Spleen (tissue), 7 donors: Measurements from ENCODE around the gene ALMS1.

ENCODE experiments used
- CTCF ChIP-seq, 11 experiments: fragments of 200-600 bp in 7 of 11; fragments of 450-650 bp in 4 of 11; sonication (generic) in 4 of 11; IDR thresholded peaks in 8 of 11; conservative IDR thresholded peaks in 3 of 11; 1 replicate in 7 of 11; 2 replicates in 4 of 11; pipeline versions ENCODE4 v1.4.0 to v1.8.0; 2016 to 2021; ENCODE audit warnings: antibody characterized with exemption in 11 of 11, inconsistent platforms in 4 of 11, mild to moderate bottlenecking in 1 of 11
- POLR2A ChIP-seq, 3 donors: fragments of 450-650 bp; IDR thresholded peaks; one replicate each; pipeline ENCODE4 v1.5.1; 2017; ENCODE audit warnings: antibody characterized with exemption in 3 of 3, mild to moderate bottlenecking in 1 of 3
- POLR2AphosphoS5 ChIP-seq, 3 donors: sonication (generic); formaldehyde crosslinking; IDR thresholded peaks; one replicate each; pipeline ENCODE4 v1.5.1; 2017; ENCODE audit warnings: antibody characterized with exemption in 3 of 3
- donor health status: DM: no; HTN: no; CAD: no; lungs with moderate emphysema.
- donor health status: DM: no; HTN: no; CAD: no.
- donor health status: DM: no; HTN: no; CAD: no.

GRCh38 chr2:73611193-73611592, 225.6 kb downstream of the ALMS1 start:
- TF ChIP-seq CTCF (IDR thresholded peaks at IDR 0.05 in 8 of 11, conservative IDR thresholded peaks at IDR 0.05 in 3 of 11): no peak
- TF ChIP-seq POLR2AphosphoS5 (IDR thresholded peaks at IDR 0.05): no peak
- TF ChIP-seq POLR2A (IDR thresholded peaks at IDR 0.05): no peak
